C4-2B (cell line): ENCODE data around the gene TMEM80.

ENCODE experiments used
- H3K27ac ChIP-seq: fragments of 450-650 bp; 2 replicates; pipeline ENCODE4 v1.5.1; 2017
- CTCF ChIP-seq: fragments of 450-650 bp; conservative IDR thresholded peaks from 2 replicates; pipeline ENCODE4 v1.5.1; 2017; ENCODE audit warnings: mild to moderate bottlenecking
- ZFX ChIP-seq: fragments of 450-650 bp; IDR thresholded peaks from 2 replicates; pipeline ENCODE4 v1.6.1; 2017

The TMEM80 gene

DNA sequence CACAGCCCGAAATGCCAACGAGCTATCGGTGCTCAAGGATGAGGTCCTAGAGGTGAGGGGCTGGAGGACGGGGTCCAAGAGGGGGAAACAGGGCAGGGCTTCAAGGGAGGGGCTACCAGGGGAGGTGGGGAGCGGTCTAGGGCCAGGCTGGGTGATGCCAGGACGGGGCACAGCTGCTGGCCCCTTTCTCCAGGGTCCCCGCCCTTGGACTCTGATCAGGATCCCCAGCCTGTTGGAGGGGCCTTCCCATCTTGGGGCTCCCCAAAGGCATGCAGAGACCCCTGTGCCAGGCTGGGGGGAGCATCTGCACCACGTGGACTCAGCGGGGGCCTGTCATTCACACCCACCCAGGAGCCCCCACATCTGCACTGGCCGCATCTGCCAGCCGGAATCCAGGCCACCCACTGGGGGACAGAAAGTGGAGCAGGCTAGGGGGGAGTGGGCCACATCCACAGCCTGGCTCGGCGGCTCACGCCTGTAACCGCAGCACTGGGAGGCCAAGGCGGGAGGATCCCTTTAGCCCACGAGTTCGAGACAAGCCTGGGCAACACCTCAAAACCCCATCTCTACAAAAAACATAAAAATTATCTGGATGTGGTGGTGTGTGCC, 29.3 kb downstream of the TMEM80 start:
- TF ChIP-seq ZFX: no peak
- no peak overlapping the region for H3K27ac ChIP-seq

DNA sequence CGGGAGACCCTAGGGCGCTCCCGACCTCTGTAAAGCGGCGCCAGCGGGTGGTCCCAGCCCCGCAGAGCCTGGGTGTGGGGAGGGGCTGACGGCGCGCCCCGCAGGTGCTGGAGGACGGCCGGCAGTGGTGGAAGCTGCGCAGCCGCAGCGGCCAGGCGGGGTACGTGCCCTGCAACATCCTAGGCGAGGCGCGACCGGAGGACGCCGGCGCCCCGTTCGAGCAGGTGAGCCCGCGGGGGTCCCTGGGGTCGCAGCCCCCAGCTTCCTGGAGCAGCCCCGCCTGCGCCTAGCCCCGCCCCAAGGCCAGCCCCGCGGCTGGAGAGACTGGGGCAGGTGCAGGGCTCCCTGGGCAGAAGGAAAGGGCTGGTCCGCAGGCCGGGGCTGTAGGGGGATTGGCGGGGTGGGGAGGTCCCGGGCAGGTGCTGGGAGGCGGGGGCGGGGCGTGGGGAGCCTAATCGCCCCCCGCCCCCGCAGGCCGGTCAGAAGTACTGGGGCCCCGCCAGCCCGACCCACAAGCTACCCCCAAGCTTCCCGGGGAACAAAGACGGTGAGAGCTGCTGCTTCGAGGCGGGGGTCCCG, 30.1 kb downstream of the TMEM80 start:
- H3K27ac ChIP-seq: no peak overlapping the region
- TF ChIP-seq CTCF: no peak
- no peak for TF ChIP-seq ZFX

DNA sequence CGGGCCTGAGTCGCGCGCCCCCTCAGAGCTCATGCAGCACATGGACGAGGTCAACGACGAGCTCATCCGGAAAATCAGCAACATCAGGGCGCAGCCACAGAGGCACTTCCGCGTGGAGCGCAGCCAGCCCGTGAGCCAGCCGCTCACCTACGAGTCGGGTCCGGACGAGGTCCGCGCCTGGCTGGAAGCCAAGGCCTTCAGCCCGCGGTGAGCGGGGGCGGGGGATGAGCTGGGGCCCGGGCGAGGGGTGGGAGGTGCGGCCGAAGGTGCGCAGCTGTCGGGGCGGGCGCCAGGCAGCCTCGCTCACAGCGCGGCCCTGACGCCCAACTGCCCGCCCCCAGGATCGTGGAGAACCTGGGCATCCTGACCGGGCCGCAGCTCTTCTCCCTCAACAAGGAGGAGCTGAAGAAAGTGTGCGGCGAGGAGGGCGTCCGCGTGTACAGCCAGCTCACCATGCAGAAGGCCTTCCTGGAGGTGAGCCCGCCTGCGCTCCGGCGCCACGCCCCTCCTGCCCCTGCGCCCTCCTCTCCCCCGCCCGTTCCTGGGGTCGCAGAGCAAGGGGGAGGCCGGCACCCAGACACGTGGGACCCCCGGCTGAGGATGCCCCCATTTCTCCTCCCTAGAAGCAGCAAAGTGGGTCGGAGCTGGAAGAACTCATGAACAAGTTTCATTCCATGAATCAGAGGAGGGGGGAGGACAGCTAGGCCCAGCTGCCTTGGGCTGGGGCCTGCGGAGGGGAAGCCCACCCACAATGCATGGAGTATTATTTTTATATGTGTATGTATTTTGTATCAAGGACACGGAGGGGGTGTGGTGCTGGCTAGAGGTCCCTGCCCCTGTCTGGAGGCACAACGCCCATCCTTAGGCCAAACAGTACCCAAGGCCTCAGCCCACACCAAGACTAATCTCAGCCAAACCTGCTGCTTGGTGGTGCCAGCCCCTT, 30.9 kb downstream of the TMEM80 start:
- TF ChIP-seq ZFX (no peak), CTCF (no peak)
- no peak overlapping the region for H3K27ac ChIP-seq

DNA sequence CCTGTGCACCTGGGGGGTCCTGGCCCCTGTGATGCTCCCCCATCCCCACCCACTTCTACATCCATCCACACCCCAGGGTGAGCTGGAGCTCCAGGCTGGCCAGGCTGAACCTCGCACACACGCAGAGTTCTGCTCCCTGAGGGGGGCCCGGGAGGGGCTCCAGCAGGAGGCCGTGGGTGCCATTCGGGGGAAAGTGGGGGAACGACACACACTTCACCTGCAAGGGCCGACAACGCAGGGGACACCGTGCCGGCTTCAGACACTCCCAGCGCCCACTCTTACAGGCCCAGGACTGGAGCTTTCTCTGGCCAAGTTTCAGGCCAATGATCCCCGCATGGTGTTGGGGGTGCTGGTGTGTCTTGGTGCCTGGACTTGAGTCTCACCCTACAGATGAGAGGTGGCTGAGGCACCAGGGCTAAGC, 31.7 kb downstream of the TMEM80 start:
- no peak overlapping the region for H3K27ac ChIP-seq
- TF ChIP-seq CTCF (no peak), ZFX (no peak)

DNA sequence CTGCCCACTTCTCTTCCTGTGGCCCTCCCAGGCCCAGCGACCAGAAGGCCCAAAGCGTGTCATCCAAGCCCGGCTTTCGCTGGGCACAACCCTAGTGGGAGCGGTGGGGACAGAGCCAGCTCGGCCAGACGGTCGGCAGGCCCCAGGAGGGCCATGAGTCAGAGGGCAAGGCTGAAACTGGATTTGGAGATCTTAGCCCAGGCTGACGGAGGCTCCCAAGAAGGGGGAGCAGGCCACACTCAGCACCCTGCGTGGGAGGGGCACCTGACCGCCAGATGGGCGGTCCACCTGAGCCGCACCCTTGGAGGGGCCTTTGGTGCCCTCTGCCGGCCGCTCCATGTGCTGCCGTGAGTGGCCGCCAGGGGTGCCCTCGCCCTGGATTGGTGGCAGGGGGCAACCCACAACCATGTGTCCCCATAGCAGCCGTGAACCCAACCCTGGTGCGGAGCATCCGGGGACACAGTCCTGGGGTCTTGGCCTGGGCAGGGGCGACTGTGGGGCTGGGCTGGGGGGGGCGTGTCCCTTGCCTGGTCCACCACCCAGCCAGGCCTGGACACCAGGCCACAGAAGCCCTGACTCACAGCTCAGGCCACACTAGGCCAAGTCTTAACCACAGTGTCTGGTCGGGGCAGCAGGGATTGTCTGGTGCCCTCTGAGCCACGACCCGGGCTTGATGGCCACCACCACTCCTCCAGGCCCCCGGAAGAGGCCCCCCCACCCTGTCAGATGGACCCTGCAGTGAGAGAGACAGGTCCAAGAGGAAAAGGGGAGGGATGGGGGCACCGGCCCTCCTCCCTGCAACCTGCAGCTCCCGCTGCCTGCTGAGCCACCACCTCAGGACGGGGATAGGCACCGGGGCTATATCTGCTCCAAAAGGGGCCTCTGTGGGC, 32.5 kb downstream of the TMEM80 start:
- H3K27ac ChIP-seq: no peak overlapping the region
- TF ChIP-seq ZFX (no peak), CTCF (peak; percentile 98)

GRCh38 chr11:728901-729491, 33.4 kb downstream of the TMEM80 start:
- no peak overlapping the region for H3K27ac ChIP-seq
- no peak for TF ChIP-seq ZFX
- no peak for TF ChIP-seq CTCF

DNA sequence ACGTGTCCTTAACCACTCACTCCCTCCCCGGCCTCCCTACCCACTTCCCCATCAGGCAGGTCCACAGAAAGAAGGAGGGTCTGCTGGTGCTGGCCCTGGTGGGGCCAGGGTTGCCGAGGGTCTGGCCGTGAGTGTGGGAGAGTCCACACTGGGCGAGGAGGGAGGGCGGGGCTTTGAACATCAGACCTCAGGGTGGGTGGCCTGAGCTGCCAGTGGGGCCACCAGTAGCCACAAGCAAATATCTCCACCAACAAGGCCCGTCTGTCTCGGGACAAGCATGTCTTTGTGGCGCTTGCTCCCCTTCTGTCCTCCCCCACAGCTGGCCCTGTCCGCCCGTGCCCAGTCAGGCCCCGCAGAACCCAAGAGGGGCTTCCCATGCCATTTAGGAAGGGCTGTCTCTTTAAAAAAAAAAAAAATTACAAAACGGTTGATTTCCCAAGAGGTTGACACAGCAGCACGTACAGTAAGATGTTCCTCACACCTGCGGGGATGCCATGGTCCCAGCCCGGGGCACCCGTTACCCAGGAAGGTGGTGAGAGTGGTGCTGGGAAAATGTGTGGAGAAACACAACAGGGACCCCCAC, 34.0 kb downstream of the TMEM80 start:
- no peak overlapping the region for H3K27ac ChIP-seq
- TF ChIP-seq CTCF (no peak), ZFX (no peak)
